Activated CD4-positive, alpha-beta T cell treated with anti-CD3 and anti-CD28 coated beads, Interleukin-2, amount 50 U/mL, for 24 hours (primary cell): Measurements from ENCODE around the gene SET.
A peak's percentile ranks its signal among the peaks of the same experiment; 100 is the strongest.
"Not testable (repeated sequence)": the region's sequence is repeated elsewhere in the genome, so short reads cannot be mapped to it uniquely, and the experiment has no call there.

Experiments
- DNase-seq, 2 donors: peaks; one replicate each; pipeline ENCODE4 v3.0.0-alpha.2; 2020; ENCODE audit warnings: low read depth in 1 of 2, low spot score in 1 of 2

Gene SET

GRCh38 chr9:128685636-128686489, 3.2 kb upstream of the SET start:
- DNase-seq, result peak in 1 of 2 donors; percentile 39

- DNase-seq, result no peak
These were observed 1.6 kb upstream of the SET start for GRCh38 chr9:128687453-128687852.

GRCh38 chr9:128689293-128689774, 312 bp downstream of the SET start:
- DNase-seq, result peak in 1 of 2 donors; percentile 32

GRCh38 chr9:128689820-128690683, 1.0 kb downstream of the SET start:
- DNase-seq, result peak; percentile 28 to 40

GRCh38 chr9:128690684-128691034, 1.6 kb downstream of the SET start:
- no peak for DNase-seq

- not testable (repeated sequence) for DNase-seq
These were observed 4.7 kb downstream of the SET start for GRCh38 chr9:128693738-128694137.

- no peak for DNase-seq
These were observed 5.3 kb downstream of the SET start for GRCh38 chr9:128694344-128694743.

- no peak for DNase-seq
These were observed 8.1 kb downstream of the SET start for GRCh38 chr9:128696923-128697707.

GRCh38 chr9:128699096-128699795, 10.2 kb downstream of the SET start:
- not testable (repeated sequence) for DNase-seq

- no peak for DNase-seq
These were observed 12.3 kb downstream of the SET start for GRCh38 chr9:128701227-128701854.

- peak; percentile 76 to 83 for DNase-seq
These were observed 13.5 kb downstream of the SET start, which contains the start of gene PKN3 for GRCh38 chr9:128702445-128702948. TSS of gene PKN3 (plus strand) at chr9:128702503. CDS start at chr9:128702916, 413 bp downstream.

GRCh38 chr9:128702949-128703615, 14.1 kb downstream of the SET start:
- no peak for DNase-seq

- DNase-seq, result no peak
These were observed 14.8 kb downstream of the SET start for GRCh38 chr9:128703616-128704355.

- DNase-seq, result no peak
These were observed 15.3 kb downstream of the SET start for GRCh38 chr9:128704356-128704670.

GRCh38 chr9:128705051-128705965, 16.3 kb downstream of the SET start:
- DNase-seq, result no peak

GRCh38 chr9:128706045-128706444, 17.0 kb downstream of the SET start:
- no peak for DNase-seq

GRCh38 chr9:128706671-128707381, 17.8 kb downstream of the SET start:
- DNase-seq, result no peak
